ENCODE data around the gene TATDN3. TPM values are rescaled to one million over a fixed set of nuclear protein-coding genes. Genes with fewer than 3 reads are reported as not detected.

Gene TATDN3
- polyA plus RNA-seq, 1 of the 3 experiments (the other 2 are of a cell fraction) = 5.2 TPM

DNA sequence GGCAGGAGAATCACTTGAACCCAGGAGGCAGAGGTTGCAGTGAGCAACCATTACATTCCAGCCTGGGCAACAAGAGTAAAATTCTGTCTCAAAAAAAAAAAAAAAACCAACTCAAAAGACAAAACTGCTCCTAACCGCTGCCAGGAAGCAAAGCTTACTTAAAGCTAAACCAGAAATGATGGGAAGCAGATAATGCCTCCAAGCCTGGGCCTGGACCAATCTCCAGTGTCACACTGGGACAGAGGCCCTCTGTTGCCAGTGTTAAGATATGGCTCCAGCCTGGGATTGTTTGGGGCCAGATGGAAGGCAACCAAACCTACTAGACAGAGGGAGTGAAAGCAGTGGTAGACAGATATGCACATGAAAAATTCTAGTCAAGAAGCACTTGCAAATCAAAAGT, 37.0 kb upstream of the TATDN3 start:
- TF ChIP-seq POLR2AphosphoS5 (IDR thresholded peaks at IDR 0.05; ENCODE audit: low read depth, low read length) = no peak
- peak; percentile 48 for TF ChIP-seq GATA2 (CRISPR knock-in tag; IDR thresholded peaks at IDR 0.05)
- no peak for TF ChIP-seq RXRA (IDR thresholded peaks at IDR 0.05; ENCODE audit: borderline replicate concordance, low read depth)
- peaks cover 8% of the 10 kb centered on the region for H3F3A ChIP-seq (replicated peaks; ENCODE audit: insufficient read depth)
- H3K79me2 ChIP-seq (ENCODE audit: insufficient read depth) = no peaks in the 10 kb centered on the region
- H3K9ac ChIP-seq = no peak overlapping the region
- no peaks in the 10 kb centered on the region for H3K9me3 ChIP-seq
- POLR2A ChIA-PET = interaction anchor here (1.0 kb wide), 1 partner anchor 146 kb away, joined by 3 read pairs; the partner anchor contains the start of gene ATF3
- WGBS (ENCODE audit: low lambda C conversion rate) = 80% methylated on average over 1 of the region's 1 CpG
- H3K27ac ChIP-seq (ENCODE audit: low read depth in 2 of 2, low read length in 1 of 2) = peak overlapping the region in 1 of 2 experiments; percentile 12; a peak in 1 of 4 replicates
- H2AFZ ChIP-seq (ENCODE audit: low read depth) = no peak overlapping the region
- no peak overlapping the region for H3K4me2 ChIP-seq
- H3K36me3 ChIP-seq (replicated peaks in 1 of 2; ENCODE audit: control insufficient read depth in 1 of 2, insufficient read depth in 2 of 2, low read length in 1 of 2) = no peaks in the 10 kb centered on the region
- no peak overlapping the region for H3K4me3 ChIP-seq (ENCODE audit: low read depth in 2 of 2, low read length in 1 of 2)
- H3K9me2 ChIP-seq = no peaks in the 10 kb centered on the region
- H3K4me1 ChIP-seq (ENCODE audit: control insufficient read depth in 1 of 2, insufficient read depth in 2 of 2, low read depth in 1 of 2, low read length in 1 of 2) = peaks cover 11 to 13% of the 10 kb centered on the region in 2 experiments; a peak in 3 of 4 replicates
- peak; percentile 69 for DNase-seq
- CTCF ChIA-PET = interaction anchor here (0.9 to 1.4 kb wide), 3 partner anchors 10 to 278 kb away, joined by 3 to 10 read pairs (median 5); no protein-coding TSS in a partner anchor
- no peaks in the 10 kb centered on the region for H4K20me1 ChIP-seq (ENCODE audit: insufficient read depth)
- no peaks in the 10 kb centered on the region for H3K27me3 ChIP-seq (ENCODE audit: insufficient read depth)

GRCh38 chr1:212759683-212760082, 32.0 kb upstream of the TATDN3 start:
- TF ChIP-seq IRF3 (IDR thresholded peaks at IDR 0.05; ENCODE audit: low read depth, low read length) = no peak
- TF ChIP-seq MXI1 (IDR thresholded peaks at IDR 0.05; ENCODE audit: low read depth, low read length) = no peak
- no peak for TF ChIP-seq TCF12 (IDR thresholded peaks at IDR 0.05)
- TF ChIP-seq SMC3 (IDR thresholded peaks at IDR 0.05; ENCODE audit: low read depth, low read length) = no peak
- TF ChIP-seq ELF1 (IDR thresholded peaks at IDR 0.05) = no peak
- TF ChIP-seq FOXJ3 (CRISPR knock-in tag; IDR thresholded peaks at IDR 0.05) = no peak
- TF ChIP-seq, protein P1, sequence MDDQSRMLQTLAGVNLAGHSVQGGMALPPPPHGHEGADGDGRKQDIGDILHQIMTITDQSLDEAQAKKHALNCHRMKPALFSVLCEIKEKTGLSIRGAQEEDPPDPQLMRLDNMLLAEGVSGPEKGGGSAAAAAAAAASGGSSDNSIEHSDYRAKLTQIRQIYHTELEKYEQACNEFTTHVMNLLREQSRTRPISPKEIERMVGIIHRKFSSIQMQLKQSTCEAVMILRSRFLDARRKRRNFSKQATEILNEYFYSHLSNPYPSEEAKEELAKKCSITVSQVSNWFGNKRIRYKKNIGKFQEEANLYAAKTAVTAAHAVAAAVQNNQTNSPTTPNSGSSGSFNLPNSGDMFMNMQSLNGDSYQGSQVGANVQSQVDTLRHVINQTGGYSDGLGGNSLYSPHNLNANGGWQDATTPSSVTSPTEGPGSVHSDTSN (IDR thresholded peaks at IDR 0.05) = no peak
- no peak for TF ChIP-seq EP300 (IDR thresholded peaks at IDR 0.05; ENCODE audit: borderline replicate concordance in 1 of 2, low read depth in 1 of 2, low read length in 1 of 2)
- TF ChIP-seq, protein P2, sequence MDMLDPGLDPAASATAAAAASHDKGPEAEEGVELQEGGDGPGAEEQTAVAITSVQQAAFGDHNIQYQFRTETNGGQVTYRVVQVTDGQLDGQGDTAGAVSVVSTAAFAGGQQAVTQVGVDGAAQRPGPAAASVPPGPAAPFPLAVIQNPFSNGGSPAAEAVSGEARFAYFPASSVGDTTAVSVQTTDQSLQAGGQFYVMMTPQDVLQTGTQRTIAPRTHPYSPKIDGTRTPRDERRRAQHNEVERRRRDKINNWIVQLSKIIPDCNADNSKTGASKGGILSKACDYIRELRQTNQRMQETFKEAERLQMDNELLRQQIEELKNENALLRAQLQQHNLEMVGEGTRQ (IDR thresholded peaks at IDR 0.05; ENCODE audit: borderline replicate concordance, low read depth, low read length) = no peak
- no peak for TF ChIP-seq NRF1 (IDR thresholded peaks at IDR 0.05; ENCODE audit: low read depth, low read length)
- no peak for TF ChIP-seq REST (IDR thresholded peaks at IDR 0.05; ENCODE audit: low read depth, low read length)
- Histone ChIP-seq H3F3A (replicated peaks; ENCODE audit: insufficient read depth) (no peaks in the 10 kb centered on the region), H3K9me3 (no peaks in the 10 kb centered on the region), H3K27ac (ENCODE audit: low read depth in 2 of 2, low read length in 1 of 2) (no peak overlapping the region), H3K36me3 (replicated peaks in 1 of 2; ENCODE audit: control insufficient read depth in 1 of 2, insufficient read depth in 2 of 2, low read length in 1 of 2) (peaks cover 5 to 8% of the 10 kb centered on the region in 2 experiments), H3K4me2 (no peak overlapping the region), H3K4me1 (ENCODE audit: control insufficient read depth in 1 of 2, insufficient read depth in 2 of 2, low read depth in 1 of 2, low read length in 1 of 2) (peaks cover 0 to 2% of the 10 kb centered on the region in 2 experiments; a peak in 1 of 4 replicates), H3K79me2 (ENCODE audit: insufficient read depth) (peaks cover 10% of the 10 kb centered on the region; the same call in 1 of the 2 replicates), H4K20me1 (ENCODE audit: insufficient read depth) (no peaks in the 10 kb centered on the region), H3K9me2 (no peaks in the 10 kb centered on the region), H2AFZ (ENCODE audit: low read depth) (no peak overlapping the region), H3K9ac (no peak overlapping the region), H3K4me3 (ENCODE audit: low read depth in 2 of 2, low read length in 1 of 2) (no peak overlapping the region), H3K27me3 (ENCODE audit: insufficient read depth) (no peaks in the 10 kb centered on the region)
- DNase-seq = no peak
- ChIA-PET POLR2A (interaction anchor here (0.6 kb wide), 1 partner anchor 48 kb away, joined by 3 read pairs; no protein-coding TSS in a partner anchor), CTCF (interaction anchor here (0.7 to 2.5 kb wide), 3 partner anchors 10 to 303 kb away, joined by 3 to 17 read pairs (median 4); no protein-coding TSS in a partner anchor)
- WGBS (ENCODE audit: low lambda C conversion rate) = 97% methylated on average over 5 of the region's 5 CpGs
